ENCODE data around the gene TTLL7. TPM values are rescaled to one million over a fixed set of nuclear protein-coding genes. Genes with fewer than 3 reads are reported as not detected.

Gene TTLL7
- total RNA-seq, 1 donor from 2014 or later: 38.6 TPM

DNA sequence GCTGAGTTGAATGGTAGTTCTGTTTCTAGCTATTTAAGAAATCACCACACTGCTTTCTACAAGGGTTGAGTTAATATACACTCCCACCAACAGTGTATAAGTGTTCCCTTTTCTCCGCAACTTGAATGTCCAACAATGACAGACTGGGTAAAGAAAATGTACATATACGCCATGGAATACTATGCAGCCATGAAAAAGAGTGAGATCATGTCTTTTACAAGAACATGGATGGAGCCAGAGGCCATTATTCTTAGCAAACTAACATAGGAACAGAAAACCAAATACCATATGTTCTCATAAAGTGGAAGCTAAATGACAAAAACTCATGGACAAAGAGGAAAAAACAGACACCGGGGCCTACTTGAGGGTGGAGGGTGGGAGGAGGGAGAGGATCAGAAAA is 14.8 kb upstream of the TTLL7 start:
- H3K4me3 ChIP-seq (ENCODE audit: low read length in 3 of 3): no peak overlapping the region
- H3K4me1 ChIP-seq (ENCODE audit: control insufficient read depth in 3 of 3, insufficient read depth in 3 of 3, low read length in 3 of 3): no peaks in the 10 kb centered on the region
- no peak overlapping the region for H3K9ac ChIP-seq (ENCODE audit: low read depth in 1 of 3, low read length in 3 of 3)

DNA sequence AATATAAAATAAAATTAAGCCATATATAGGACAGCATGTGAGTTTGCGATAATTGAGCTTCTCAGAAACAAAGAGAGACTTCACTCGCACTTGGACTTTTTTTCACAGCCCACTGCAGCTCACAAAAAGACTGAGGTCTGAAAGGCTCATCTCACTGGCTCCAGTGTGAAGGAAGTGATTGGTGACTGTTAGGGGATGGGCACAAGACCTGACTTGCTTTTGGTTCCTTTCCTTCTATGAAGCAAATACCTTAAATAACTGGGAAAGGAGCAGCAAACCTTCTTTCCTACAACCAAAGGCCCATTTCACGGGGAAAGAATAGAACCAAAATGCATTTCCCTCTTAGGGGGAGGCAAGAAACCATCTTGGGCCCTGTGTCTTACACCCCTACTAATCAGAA is 13.1 kb upstream of the TTLL7 start:
- H3K4me3 ChIP-seq (ENCODE audit: low read length in 3 of 3): no peak overlapping the region
- no peaks in the 10 kb centered on the region for H3K9me3 ChIP-seq (ENCODE audit: control insufficient read depth in 3 of 3, low read length in 3 of 3)
- H3K36me3 ChIP-seq (ENCODE audit: control insufficient read depth in 3 of 3, insufficient read depth in 3 of 3, low read length in 3 of 3): no peaks in the 10 kb centered on the region
- no peak overlapping the region for H3K27ac ChIP-seq (ENCODE audit: low read depth, low read length)
- no peak overlapping the region for H3K9ac ChIP-seq (ENCODE audit: low read depth in 1 of 3, low read length in 3 of 3)
- no peaks in the 10 kb centered on the region for H3K27me3 ChIP-seq (ENCODE audit: control insufficient read depth in 3 of 3, insufficient read depth in 3 of 3, low read length in 3 of 3)
- no peaks in the 10 kb centered on the region for H3K4me1 ChIP-seq (ENCODE audit: control insufficient read depth in 3 of 3, insufficient read depth in 3 of 3, low read length in 3 of 3)

More for the DNA sequence above, 14.8 kb upstream of the TTLL7 start:
- no peaks in the 10 kb centered on the region for H3K27me3 ChIP-seq (ENCODE audit: control insufficient read depth in 3 of 3, insufficient read depth in 3 of 3, low read length in 3 of 3)
- H3K36me3 ChIP-seq (ENCODE audit: control insufficient read depth in 3 of 3, insufficient read depth in 3 of 3, low read length in 3 of 3): no peaks in the 10 kb centered on the region
- H3K27ac ChIP-seq (ENCODE audit: low read depth, low read length): no peak overlapping the region
- no peaks in the 10 kb centered on the region for H3K9me3 ChIP-seq (ENCODE audit: control insufficient read depth in 3 of 3, low read length in 3 of 3)

DNA sequence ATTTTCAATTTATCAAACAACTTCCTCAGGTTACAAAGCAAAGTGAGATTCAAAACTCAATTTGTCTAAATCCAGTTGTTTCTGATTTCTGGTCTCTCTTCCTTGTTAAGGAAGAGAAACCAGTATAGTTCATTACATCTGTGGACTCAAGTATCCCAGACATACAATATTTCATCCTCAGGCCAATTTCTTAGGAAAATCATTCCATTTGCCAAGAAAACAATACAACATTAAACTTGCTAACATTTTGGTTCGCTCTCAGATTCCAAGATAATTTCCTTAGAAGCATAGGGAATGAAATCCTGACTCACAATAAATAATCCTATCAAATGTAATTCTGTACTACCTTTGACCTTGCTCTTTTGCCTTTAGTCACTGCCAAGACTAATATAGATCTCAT is 11.2 kb upstream of the TTLL7 start:
- Histone ChIP-seq H3K27me3 (ENCODE audit: control insufficient read depth in 3 of 3, insufficient read depth in 3 of 3, low read length in 3 of 3) (no peaks in the 10 kb centered on the region), H3K27ac (ENCODE audit: low read depth, low read length) (no peak overlapping the region), H3K4me3 (ENCODE audit: low read length in 3 of 3) (no peak overlapping the region), H3K9me3 (ENCODE audit: control insufficient read depth in 3 of 3, low read length in 3 of 3) (no peaks in the 10 kb centered on the region), H3K9ac (ENCODE audit: low read depth in 1 of 3, low read length in 3 of 3) (no peak overlapping the region), H3K4me1 (ENCODE audit: control insufficient read depth in 3 of 3, insufficient read depth in 3 of 3, low read length in 3 of 3) (no peaks in the 10 kb centered on the region), H3K36me3 (ENCODE audit: control insufficient read depth in 3 of 3, insufficient read depth in 3 of 3, low read length in 3 of 3) (no peaks in the 10 kb centered on the region)

DNA sequence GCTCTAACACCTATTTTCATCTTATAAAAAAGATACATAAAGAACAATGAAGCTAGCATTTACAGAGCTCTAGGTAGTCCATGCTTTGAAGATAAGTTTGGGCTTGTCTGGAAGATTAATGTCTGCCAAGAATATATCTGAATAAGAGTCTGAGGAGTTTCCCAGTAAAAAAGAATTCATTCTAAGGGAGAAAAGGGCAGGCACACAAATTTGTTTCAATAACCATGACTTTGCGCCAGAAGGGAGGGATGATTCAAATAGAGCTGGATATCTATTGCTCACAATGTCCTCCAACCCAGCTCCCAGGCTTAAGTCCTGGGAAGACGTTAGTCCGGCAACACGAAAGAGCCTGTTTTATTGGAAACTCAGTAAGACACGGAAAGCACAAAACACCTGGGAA is 9.7 kb upstream of the TTLL7 start:
- H3K4me3 ChIP-seq (ENCODE audit: low read length in 3 of 3): no peak overlapping the region
- no peak overlapping the region for H3K27ac ChIP-seq (ENCODE audit: low read depth, low read length)
- H3K9ac ChIP-seq (ENCODE audit: low read depth in 1 of 3, low read length in 3 of 3): no peak overlapping the region
- H3K36me3 ChIP-seq (ENCODE audit: control insufficient read depth in 3 of 3, insufficient read depth in 3 of 3, low read length in 3 of 3): no peaks in the 10 kb centered on the region
- H3K4me1 ChIP-seq (ENCODE audit: control insufficient read depth in 3 of 3, insufficient read depth in 3 of 3, low read length in 3 of 3): no peaks in the 10 kb centered on the region
- H3K9me3 ChIP-seq (ENCODE audit: control insufficient read depth in 3 of 3, low read length in 3 of 3): no peaks in the 10 kb centered on the region
- no peaks in the 10 kb centered on the region for H3K27me3 ChIP-seq (ENCODE audit: control insufficient read depth in 3 of 3, insufficient read depth in 3 of 3, low read length in 3 of 3)

DNA sequence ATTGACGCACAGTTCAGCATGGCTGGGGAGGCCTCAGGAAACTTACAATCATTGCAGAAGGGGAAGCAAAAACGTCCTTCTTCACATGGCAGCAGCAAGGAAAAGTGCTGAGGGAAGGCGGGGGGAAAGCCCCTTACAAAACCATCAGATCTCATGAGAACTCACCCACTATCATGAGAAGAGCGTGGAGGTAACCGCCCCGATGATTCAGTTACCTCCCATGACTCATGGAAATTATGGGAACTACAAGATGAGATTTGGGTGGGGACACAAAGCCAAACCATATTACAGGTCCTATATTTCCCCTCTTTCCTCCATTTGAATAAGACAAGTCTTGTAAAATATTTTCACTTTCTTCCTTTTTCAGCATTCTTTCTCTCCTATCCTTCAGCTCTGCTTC is 7.7 kb upstream of the TTLL7 start:
- no peaks in the 10 kb centered on the region for H3K9me3 ChIP-seq (ENCODE audit: control insufficient read depth in 3 of 3, low read length in 3 of 3)

DNA sequence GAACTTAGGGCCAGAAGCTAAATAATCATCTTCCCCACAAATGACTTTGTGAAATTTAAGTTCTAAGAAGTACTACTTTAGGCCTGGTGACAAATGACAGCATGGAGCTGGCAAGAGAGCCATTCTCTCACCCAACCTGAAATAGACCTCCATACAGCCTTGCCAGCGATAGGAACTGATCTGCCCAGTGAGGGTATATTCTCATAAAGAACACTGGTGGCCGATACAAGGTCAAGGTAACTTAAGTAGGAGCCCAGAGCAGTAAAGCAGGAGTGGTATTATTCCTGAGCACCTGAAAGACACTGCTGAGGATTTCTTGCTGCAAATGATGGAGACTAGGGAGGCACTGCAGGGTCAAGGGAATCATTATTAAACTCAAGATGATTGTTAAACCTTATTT is 2.6 kb upstream of the TTLL7 start:
- H3K9ac ChIP-seq (ENCODE audit: low read depth in 1 of 3, low read length in 3 of 3): no peak overlapping the region
- peaks cover 0 to 15% (median 7%) of the 10 kb centered on the region in 3 donors for H3K4me1 ChIP-seq (ENCODE audit: control insufficient read depth in 3 of 3, insufficient read depth in 3 of 3, low read length in 3 of 3)
- no peak overlapping the region for H3K4me3 ChIP-seq (ENCODE audit: low read length in 3 of 3)
- H3K27ac ChIP-seq (ENCODE audit: low read depth, low read length): no peak overlapping the region
- H3K27me3 ChIP-seq (ENCODE audit: control insufficient read depth in 3 of 3, insufficient read depth in 3 of 3, low read length in 3 of 3): no peaks in the 10 kb centered on the region
- H3K9me3 ChIP-seq (ENCODE audit: control insufficient read depth in 3 of 3, low read length in 3 of 3): no peaks in the 10 kb centered on the region
- no peaks in the 10 kb centered on the region for H3K36me3 ChIP-seq (ENCODE audit: control insufficient read depth in 3 of 3, insufficient read depth in 3 of 3, low read length in 3 of 3)

More for the DNA sequence above, 7.7 kb upstream of the TTLL7 start:
- H3K36me3 ChIP-seq (ENCODE audit: control insufficient read depth in 3 of 3, insufficient read depth in 3 of 3, low read length in 3 of 3): no peaks in the 10 kb centered on the region
- H3K4me1 ChIP-seq (ENCODE audit: control insufficient read depth in 3 of 3, insufficient read depth in 3 of 3, low read length in 3 of 3): no peaks in the 10 kb centered on the region
- no peaks in the 10 kb centered on the region for H3K27me3 ChIP-seq (ENCODE audit: control insufficient read depth in 3 of 3, insufficient read depth in 3 of 3, low read length in 3 of 3)
- H3K4me3 ChIP-seq (ENCODE audit: low read length in 3 of 3): no peak overlapping the region
- no peak overlapping the region for H3K9ac ChIP-seq (ENCODE audit: low read depth in 1 of 3, low read length in 3 of 3)
- H3K27ac ChIP-seq (ENCODE audit: low read depth, low read length): no peak overlapping the region

DNA sequence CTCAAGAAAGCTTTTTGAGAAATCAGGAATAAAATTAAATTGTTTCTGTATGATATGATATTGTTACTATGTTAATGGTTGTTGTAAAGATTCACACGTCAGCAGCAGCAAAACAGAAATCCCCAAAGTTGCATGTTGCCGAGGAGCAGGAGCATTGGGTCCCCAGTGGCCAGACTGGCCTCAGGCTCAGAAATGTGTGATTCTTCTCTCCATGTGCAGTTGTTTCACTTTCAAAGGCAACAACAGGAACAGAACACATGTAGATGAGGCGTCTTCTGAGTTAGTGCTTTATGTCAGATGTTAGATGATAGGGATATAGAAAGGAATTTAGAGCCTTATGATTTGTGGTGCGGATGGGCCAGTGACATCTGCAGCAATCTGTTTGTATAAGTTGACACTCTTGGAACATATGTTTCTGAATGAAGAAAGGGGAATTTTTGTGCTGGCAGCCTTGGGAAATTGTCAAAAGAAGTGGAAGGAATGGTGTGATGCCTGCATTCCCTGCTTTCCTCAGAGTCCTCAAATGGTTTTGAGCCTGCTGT is 2.1 kb upstream of the TTLL7 start:
- H3K9ac ChIP-seq (ENCODE audit: low read depth in 1 of 3, low read length in 3 of 3): no peak overlapping the region
- H3K9me3 ChIP-seq (ENCODE audit: control insufficient read depth in 3 of 3, low read length in 3 of 3): no peaks in the 10 kb centered on the region
- H3K36me3 ChIP-seq (ENCODE audit: control insufficient read depth in 3 of 3, insufficient read depth in 3 of 3, low read length in 3 of 3): no peaks in the 10 kb centered on the region
- peaks cover 0 to 15% (median 11%) of the 10 kb centered on the region in 3 donors for H3K4me1 ChIP-seq (ENCODE audit: control insufficient read depth in 3 of 3, insufficient read depth in 3 of 3, low read length in 3 of 3)
- H3K4me3 ChIP-seq (ENCODE audit: low read length in 3 of 3): no peak overlapping the region
- no peaks in the 10 kb centered on the region for H3K27me3 ChIP-seq (ENCODE audit: control insufficient read depth in 3 of 3, insufficient read depth in 3 of 3, low read length in 3 of 3)
- H3K27ac ChIP-seq (ENCODE audit: low read depth, low read length): no peak overlapping the region

DNA sequence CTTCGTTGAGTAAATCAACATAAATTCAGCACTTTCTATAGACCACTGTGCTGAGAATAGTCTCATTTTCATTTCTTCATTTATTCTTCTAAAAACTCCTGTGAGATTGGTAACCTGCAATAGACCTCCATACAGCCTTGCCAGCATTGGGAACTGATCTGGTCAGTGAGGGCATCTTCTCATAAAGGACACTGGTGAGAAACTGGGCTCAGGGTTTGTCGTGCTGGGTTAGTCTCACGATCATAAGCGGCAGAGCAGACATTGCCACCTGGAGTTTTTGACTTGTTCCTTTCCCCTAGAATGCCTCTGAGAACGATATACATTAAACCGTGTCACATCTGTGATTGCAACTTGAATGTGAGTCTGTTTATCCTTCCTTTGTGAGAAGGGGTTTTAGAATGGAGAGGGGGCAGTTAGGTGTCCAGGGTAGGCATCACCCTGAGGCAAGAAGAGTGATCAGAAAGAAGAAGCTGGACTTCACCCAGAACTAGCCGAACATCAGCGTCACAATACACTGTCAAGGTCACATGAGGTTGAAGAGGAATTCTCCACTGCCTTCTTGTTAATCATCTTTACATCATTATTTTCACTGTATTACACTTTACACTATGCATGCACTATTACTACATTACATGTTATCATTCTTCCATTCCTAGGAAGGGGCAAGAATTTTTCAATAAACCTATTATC is 1.4 kb upstream of the TTLL7 start:
- Histone ChIP-seq H3K9ac (ENCODE audit: low read depth in 1 of 3, low read length in 3 of 3) (no peak overlapping the region), H3K36me3 (ENCODE audit: control insufficient read depth in 3 of 3, insufficient read depth in 3 of 3, low read length in 3 of 3) (no peaks in the 10 kb centered on the region), H3K4me3 (ENCODE audit: low read length in 3 of 3) (no peak overlapping the region), H3K27ac (ENCODE audit: low read depth, low read length) (no peak overlapping the region), H3K27me3 (ENCODE audit: control insufficient read depth in 3 of 3, insufficient read depth in 3 of 3, low read length in 3 of 3) (no peaks in the 10 kb centered on the region), H3K4me1 (ENCODE audit: control insufficient read depth in 3 of 3, insufficient read depth in 3 of 3, low read length in 3 of 3) (peaks cover 0 to 15% (median 11%) of the 10 kb centered on the region in 3 donors), H3K9me3 (ENCODE audit: control insufficient read depth in 3 of 3, low read length in 3 of 3) (no peaks in the 10 kb centered on the region)

DNA sequence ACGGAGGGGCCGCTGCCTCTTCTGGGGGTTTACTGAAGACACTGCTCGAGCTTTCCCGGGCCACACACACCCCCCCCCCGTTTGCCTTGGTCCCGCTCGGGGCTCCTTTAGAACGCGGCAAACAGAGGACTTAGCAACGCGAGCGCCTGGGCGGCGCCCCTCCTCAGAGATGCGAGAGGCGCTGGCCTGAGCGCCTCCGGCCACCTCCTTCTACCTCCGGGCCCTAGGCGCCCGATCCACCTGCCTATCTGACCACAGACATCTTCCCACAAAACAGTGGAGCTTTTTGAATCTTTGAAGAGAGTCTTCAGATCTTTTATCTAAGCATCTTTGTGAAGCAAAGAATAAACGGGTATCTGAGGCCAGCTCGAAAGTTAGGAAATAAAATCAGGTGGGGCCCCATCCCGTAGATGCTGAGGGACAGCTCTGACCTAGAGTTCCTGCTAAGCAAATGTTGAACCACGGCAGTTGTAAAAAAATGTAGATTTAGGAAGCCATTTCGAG is 436 bp upstream of the TTLL7 start:
- Histone ChIP-seq H3K27ac (ENCODE audit: low read depth, low read length) (peak overlapping the region; percentile 90), H3K4me1 (ENCODE audit: control insufficient read depth in 3 of 3, insufficient read depth in 3 of 3, low read length in 3 of 3) (peaks cover 0 to 15% (median 11%) of the 10 kb centered on the region in 3 donors), H3K4me3 (ENCODE audit: low read length in 3 of 3) (peak overlapping the region; percentile 76 to 84 (median 82)), H3K9me3 (ENCODE audit: control insufficient read depth in 3 of 3, low read length in 3 of 3) (no peaks in the 10 kb centered on the region), H3K27me3 (ENCODE audit: control insufficient read depth in 3 of 3, insufficient read depth in 3 of 3, low read length in 3 of 3) (no peaks in the 10 kb centered on the region), H3K36me3 (ENCODE audit: control insufficient read depth in 3 of 3, insufficient read depth in 3 of 3, low read length in 3 of 3) (no peaks in the 10 kb centered on the region), H3K9ac (ENCODE audit: low read depth in 1 of 3, low read length in 3 of 3) (peak overlapping the region; percentile 86 to 89 (median 87))

DNA sequence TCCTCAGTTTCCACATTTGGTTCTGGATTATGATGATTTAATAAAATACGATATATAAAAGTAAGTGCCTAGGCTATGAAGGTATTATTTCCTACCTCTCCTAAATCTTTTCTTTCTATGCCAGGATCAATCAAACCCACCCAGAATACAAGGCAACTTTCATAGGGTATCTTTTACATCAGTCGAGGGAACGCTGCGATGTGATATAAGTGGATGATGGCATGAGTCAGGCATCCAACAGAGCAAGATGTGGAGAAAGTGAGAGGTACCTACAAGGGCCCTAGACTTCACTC is 781 bp downstream of the TTLL7 start:
- Histone ChIP-seq H3K9me3 (ENCODE audit: control insufficient read depth in 3 of 3, low read length in 3 of 3) (no peaks in the 10 kb centered on the region), H3K4me1 (ENCODE audit: control insufficient read depth in 3 of 3, insufficient read depth in 3 of 3, low read length in 3 of 3) (peaks cover 0 to 15% (median 11%) of the 10 kb centered on the region in 3 donors), H3K27me3 (ENCODE audit: control insufficient read depth in 3 of 3, insufficient read depth in 3 of 3, low read length in 3 of 3) (no peaks in the 10 kb centered on the region), H3K9ac (ENCODE audit: low read depth in 1 of 3, low read length in 3 of 3) (peak overlapping the region; percentile 54 to 89 (median 86)), H3K27ac (ENCODE audit: low read depth, low read length) (no peak overlapping the region), H3K36me3 (ENCODE audit: control insufficient read depth in 3 of 3, insufficient read depth in 3 of 3, low read length in 3 of 3) (no peaks in the 10 kb centered on the region), H3K4me3 (ENCODE audit: low read length in 3 of 3) (peak overlapping the region; percentile 76 to 84 (median 82))
